DOHH2 (cell line): ENCODE results near the gene GHR.

ENCODE experiments used
- H3F3A ChIP-seq: fragments of 200-600 bp; sonication (generic), shearing (Covaris generic); 2 replicates; pipeline ENCODE4 v1.6.0; 2016; ENCODE audit warnings: antibody characterized with exemption, mild to moderate bottlenecking; ENCODE audit not compliant: control insufficient read depth, insufficient read depth
- H3K27ac ChIP-seq: fragments of 200-600 bp; sonication (generic); 2 replicates; pipeline ENCODE4 v1.5.1; 2014; ENCODE audit warnings: low read depth, mild to moderate bottlenecking, low read length, moderate library complexity
- H3K27me3 ChIP-seq: fragments of 200-600 bp; sonication (generic); 2 replicates; pipeline ENCODE4 v1.6.1; 2014; ENCODE audit warnings: mild to moderate bottlenecking, low read length, mixed read lengths; ENCODE audit not compliant: control insufficient read depth
- H3K36me3 ChIP-seq: fragments of 200-600 bp; sonication (generic); 2 replicates; pipeline ENCODE4 v1.6.1; 2014; ENCODE audit warnings: mild to moderate bottlenecking, low read length, moderate library complexity, mixed read lengths; ENCODE audit not compliant: control insufficient read depth
- H3K4me1 ChIP-seq: fragments of 200-600 bp; sonication (generic); 2 replicates; pipeline ENCODE4 v1.6.1; 2014; ENCODE audit warnings: mild to moderate bottlenecking, low read length, mixed read lengths; ENCODE audit not compliant: control insufficient read depth
- H3K4me2 ChIP-seq: fragments of 200-600 bp; sonication (generic); 2 replicates; pipeline ENCODE4 v1.6.0; 2014; ENCODE audit warnings: mild to moderate bottlenecking, low read length, moderate library complexity
- H3K4me3 ChIP-seq: fragments of 200-600 bp; sonication (generic); 2 replicates; pipeline ENCODE4 v1.5.1; 2014; ENCODE audit warnings: mild to moderate bottlenecking, low read length, mixed read lengths
- H3K79me2 ChIP-seq: fragments of 200-600 bp; sonication (generic); 2 replicates; pipeline ENCODE4 v1.6.1; 2014; ENCODE audit warnings: mild to moderate bottlenecking, low read length, mixed read lengths; ENCODE audit not compliant: control insufficient read depth
- H3K9me2 ChIP-seq: fragments of 200-600 bp; sonication (generic); replicated peaks from 2 replicates; pipeline ENCODE4 v1.6.1; 2014; ENCODE audit warnings: mild to moderate bottlenecking, low read length, mixed read lengths; ENCODE audit not compliant: control insufficient read depth
- H3K9me3 ChIP-seq: fragments of 200-600 bp; sonication (generic); 2 replicates; pipeline ENCODE4 v1.6.1; 2014; ENCODE audit warnings: antibody characterized with exemption, low read length, mixed read lengths; ENCODE audit not compliant: control insufficient read depth, insufficient read depth
- H4K20me1 ChIP-seq: fragments of 200-600 bp; sonication (generic); 2 replicates; pipeline ENCODE4 v1.6.0; 2014; ENCODE audit warnings: low read depth, mild to moderate bottlenecking, antibody characterized with exemption, low read length, moderate library complexity; ENCODE audit not compliant: control insufficient read depth, insufficient read depth
- CTCF ChIP-seq: fragments of 200-600 bp; sonication (generic); IDR thresholded peaks from one replicate; pipeline ENCODE4 v1.5.1; 2014; ENCODE audit warnings: antibody characterized with exemption, mild to moderate bottlenecking, low read depth, low read length; ENCODE audit not compliant: poor library complexity, severe bottlenecking
- EZH2phosphoT487 ChIP-seq: fragments of 200-600 bp; sonication (generic); IDR thresholded peaks from 2 replicates; pipeline ENCODE4 v1.6.1; 2017; ENCODE audit warnings: borderline replicate concordance, mild to moderate bottlenecking, antibody characterized with exemption, low read length, moderate library complexity, mixed read lengths

Gene GHR

GRCh38 chr5:42561656-42562055 lies 138.4 kb downstream of the GHR start:
- no peaks in the 10 kb centered on the region for H4K20me1 ChIP-seq
- no peak overlapping the region for H3K4me3 ChIP-seq
- no peaks in the 10 kb centered on the region for H3K79me2 ChIP-seq
- no peaks in the 10 kb centered on the region for H3F3A ChIP-seq
- no peaks in the 10 kb centered on the region for H3K36me3 ChIP-seq
- H3K4me2 ChIP-seq = no peak overlapping the region
- H3K4me1 ChIP-seq = no peaks in the 10 kb centered on the region
- peaks cover 3% of the 10 kb centered on the region; the same call in 1 of the 2 replicates for H3K27me3 ChIP-seq
- no peak overlapping the region for H3K27ac ChIP-seq
- H3K9me3 ChIP-seq = no peaks in the 10 kb centered on the region
- no peaks in the 10 kb centered on the region for H3K9me2 ChIP-seq
- TF ChIP-seq EZH2phosphoT487 (no peak), CTCF (no peak)

GRCh38 chr5:42564689-42565356 lies 141.6 kb downstream of the GHR start:
- H3F3A ChIP-seq = no peaks in the 10 kb centered on the region
- H3K4me3 ChIP-seq = no peak overlapping the region
- no peaks in the 10 kb centered on the region for H3K9me3 ChIP-seq
- H3K79me2 ChIP-seq = no peaks in the 10 kb centered on the region
- no peaks in the 10 kb centered on the region for H3K9me2 ChIP-seq
- no peaks in the 10 kb centered on the region for H3K4me1 ChIP-seq
- H3K36me3 ChIP-seq = no peaks in the 10 kb centered on the region
- no peaks in the 10 kb centered on the region for H4K20me1 ChIP-seq
- H3K27me3 ChIP-seq = peaks cover 3% of the 10 kb centered on the region; the same call in 1 of the 2 replicates
- no peak overlapping the region for H3K4me2 ChIP-seq
- H3K27ac ChIP-seq = no peak overlapping the region
- TF ChIP-seq CTCF (no peak), EZH2phosphoT487 (no peak)

- H3K9me3 ChIP-seq = no peaks in the 10 kb centered on the region
- no peak overlapping the region for H3K27ac ChIP-seq
- H3K27me3 ChIP-seq = peaks cover 3% of the 10 kb centered on the region; the same call in 1 of the 2 replicates
- H4K20me1 ChIP-seq = no peaks in the 10 kb centered on the region
- H3K9me2 ChIP-seq = no peaks in the 10 kb centered on the region
- no peaks in the 10 kb centered on the region for H3K79me2 ChIP-seq
- H3K4me2 ChIP-seq = no peak overlapping the region
- no peak overlapping the region for H3K4me3 ChIP-seq
- H3F3A ChIP-seq = no peaks in the 10 kb centered on the region
- no peaks in the 10 kb centered on the region for H3K4me1 ChIP-seq
- TF ChIP-seq CTCF = no peak
- TF ChIP-seq EZH2phosphoT487 = no peak
- no peaks in the 10 kb centered on the region for H3K36me3 ChIP-seq
Observed at GRCh38 chr5:42566652-42567295, 143.5 kb downstream of the GHR start.
